Stimulated activated CD4-positive, alpha-beta T cell treated with anti-CD3 and anti-CD28 coated beads, Interleukin-12 subunit alpha, Interleukin-12 subunit beta, amount 100 ng/mL, for 4 hours (primary cell): ENCODE data around the gene UST.
"Not testable (repeated sequence)": the region's sequence is repeated elsewhere in the genome, so short reads cannot be mapped to it uniquely, and the experiment has no call there.

Experiments used
- DNase-seq: peaks from one replicate; pipeline ENCODE4 v3.0.0-alpha.2; 2020

The UST gene

GRCh38 chr6:148912252-148912651 is 165.4 kb downstream of the UST start:
- DNase-seq: no peak

GRCh38 chr6:148915810-148916209 is 169.0 kb downstream of the UST start:
- no peak for DNase-seq

- not testable (repeated sequence) for DNase-seq
These were observed 169.7 kb downstream of the UST start for GRCh38 chr6:148916485-148916884.

DNA sequence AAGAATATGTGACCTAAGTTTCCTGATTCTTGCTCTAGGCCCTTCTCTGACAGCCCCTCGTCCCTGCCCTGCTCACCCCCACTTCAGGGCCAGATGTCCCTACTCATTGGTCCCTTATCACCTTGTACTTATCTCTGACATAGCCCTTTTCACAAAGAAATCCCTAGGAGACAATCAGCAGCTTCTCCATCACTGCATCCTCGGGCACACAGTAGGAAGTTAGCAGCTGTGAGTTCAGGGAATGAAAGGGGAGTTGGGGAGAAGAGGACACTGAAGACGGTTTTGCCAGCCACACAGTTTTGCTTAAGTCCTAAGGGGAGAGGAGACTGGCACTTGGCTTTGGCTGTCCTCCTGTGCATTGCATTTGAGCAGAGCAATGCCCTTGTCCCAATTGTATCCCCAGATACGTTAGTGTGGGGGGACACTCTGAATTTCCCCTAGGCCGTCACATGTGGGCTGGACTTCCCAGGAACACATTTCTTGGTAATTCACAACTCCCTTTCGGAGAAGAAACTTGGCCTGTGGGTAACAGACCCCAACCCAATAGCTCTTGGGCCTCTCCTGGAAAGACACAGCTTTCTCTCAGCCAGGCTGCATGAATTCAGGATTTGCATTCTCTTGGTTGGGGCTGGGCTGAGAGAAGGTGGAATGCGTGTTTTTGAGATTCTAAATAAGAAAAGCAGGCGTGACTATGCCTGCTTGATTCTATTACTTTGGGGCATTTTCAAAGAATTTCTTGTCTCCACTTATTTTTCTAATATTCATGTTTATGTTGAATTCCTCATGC is 177.6 kb downstream of the UST start:
- DNase-seq: no peak

DNA sequence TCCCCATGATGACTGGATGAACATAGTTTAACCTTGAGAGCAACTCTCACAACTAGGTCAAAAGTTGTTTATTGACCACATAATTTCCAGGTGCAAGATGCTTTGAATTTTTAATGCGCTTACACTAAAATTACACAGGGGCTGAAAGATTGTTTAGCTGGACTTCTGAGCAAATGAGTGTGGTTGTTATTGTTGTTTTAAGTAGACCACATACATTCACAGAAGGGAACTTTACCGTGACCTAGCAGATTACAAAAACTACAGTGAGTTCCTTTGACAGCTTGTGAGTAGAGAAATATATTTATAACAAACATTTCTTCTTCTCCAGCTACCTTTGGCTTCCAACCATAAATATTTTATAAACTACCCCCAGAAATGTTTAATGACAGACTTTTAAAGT is 178.9 kb downstream of the UST start:
- no peak for DNase-seq

DNA sequence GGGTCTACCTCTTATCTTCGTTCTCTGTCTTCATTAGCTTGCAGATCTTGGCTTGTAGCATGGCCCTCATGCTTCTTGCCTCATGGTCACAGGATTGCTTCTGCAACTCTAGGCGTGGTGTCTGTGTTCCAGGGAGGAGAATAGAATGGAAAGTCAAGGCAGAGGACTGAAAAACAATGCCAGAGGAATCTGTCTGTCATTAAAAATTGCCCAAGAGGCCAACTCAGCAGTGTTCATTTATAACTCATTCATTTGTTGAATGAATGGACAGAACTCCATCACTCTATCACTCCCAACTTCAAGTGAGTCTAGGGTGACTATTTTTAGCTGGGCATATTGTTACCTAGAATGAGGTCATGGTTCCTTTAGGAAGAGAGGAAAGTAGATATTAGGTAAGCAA is 179.6 kb downstream of the UST start:
- no peak for DNase-seq

- DNase-seq: no peak
These were observed 180.8 kb downstream of the UST start for GRCh38 chr6:148927586-148927985.

DNA sequence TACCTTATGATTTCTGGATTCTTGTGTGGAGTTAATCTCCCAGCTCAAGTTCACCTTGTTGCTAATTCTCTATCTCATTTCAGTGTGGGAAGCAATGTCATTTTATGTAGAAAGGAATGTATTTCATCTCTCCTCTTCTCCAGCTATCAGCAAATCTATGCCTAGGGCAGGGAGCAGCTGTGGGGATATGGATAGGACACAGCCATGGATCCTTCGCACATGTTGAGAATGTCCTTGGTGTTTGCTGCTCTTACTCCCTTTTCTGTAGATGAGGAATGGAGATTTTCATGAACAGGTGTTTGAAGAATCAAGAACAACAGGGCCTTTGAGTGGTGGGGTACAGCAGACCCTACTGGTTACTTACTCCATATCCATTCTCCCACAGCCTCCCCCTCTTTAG is 182.0 kb downstream of the UST start:
- no peak for DNase-seq

GRCh38 chr6:148932208-148932607 is 185.4 kb downstream of the UST start:
- no peak for DNase-seq

- no peak for DNase-seq
These were observed 185.9 kb downstream of the UST start for GRCh38 chr6:148932731-148933130.

DNA sequence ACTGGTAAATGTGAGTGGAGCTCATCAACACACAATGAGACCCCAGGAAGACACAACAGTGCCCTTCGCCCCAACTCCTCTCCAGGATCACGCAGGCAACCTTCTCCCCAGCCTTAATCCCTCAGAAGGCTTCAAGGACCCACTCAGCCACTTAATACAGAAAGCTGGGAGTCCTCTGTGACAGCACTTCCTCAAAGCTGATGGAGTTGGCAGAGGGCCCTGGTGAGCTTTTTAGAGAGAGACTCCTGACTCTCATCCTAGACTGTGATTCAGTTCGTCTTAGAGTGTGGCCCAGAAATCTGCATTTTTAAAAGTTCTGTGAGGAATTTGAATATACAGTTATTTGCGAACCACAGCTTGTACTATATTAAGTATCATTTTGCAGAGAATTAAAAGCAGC is 187.7 kb downstream of the UST start:
- no peak for DNase-seq

- DNase-seq: no peak
These were observed 188.1 kb downstream of the UST start for GRCh38 chr6:148934961-148935360.

GRCh38 chr6:148935705-148936435 is 189.0 kb downstream of the UST start:
- no peak for DNase-seq

GRCh38 chr6:148943451-148943850 is 196.6 kb downstream of the UST start:
- no peak for DNase-seq

DNA sequence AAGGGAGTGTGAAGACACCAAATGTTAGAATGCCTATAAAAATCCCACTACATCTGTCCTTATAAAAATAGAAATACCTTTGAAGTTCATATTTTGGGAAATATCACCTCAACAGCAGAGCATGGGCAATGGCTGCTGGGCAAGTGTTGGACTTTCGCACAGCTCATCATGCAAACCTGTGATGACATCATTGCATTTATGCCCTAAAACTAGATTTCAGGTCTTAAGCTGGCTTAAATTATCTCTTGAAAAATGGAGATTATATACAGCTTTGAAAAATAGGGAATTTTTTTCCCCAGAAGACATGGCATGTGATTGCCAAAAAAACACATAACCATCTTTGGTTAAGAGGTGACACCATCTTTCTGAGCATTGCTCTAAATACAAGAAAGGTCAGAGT is 197.8 kb downstream of the UST start:
- DNase-seq: no peak

DNA sequence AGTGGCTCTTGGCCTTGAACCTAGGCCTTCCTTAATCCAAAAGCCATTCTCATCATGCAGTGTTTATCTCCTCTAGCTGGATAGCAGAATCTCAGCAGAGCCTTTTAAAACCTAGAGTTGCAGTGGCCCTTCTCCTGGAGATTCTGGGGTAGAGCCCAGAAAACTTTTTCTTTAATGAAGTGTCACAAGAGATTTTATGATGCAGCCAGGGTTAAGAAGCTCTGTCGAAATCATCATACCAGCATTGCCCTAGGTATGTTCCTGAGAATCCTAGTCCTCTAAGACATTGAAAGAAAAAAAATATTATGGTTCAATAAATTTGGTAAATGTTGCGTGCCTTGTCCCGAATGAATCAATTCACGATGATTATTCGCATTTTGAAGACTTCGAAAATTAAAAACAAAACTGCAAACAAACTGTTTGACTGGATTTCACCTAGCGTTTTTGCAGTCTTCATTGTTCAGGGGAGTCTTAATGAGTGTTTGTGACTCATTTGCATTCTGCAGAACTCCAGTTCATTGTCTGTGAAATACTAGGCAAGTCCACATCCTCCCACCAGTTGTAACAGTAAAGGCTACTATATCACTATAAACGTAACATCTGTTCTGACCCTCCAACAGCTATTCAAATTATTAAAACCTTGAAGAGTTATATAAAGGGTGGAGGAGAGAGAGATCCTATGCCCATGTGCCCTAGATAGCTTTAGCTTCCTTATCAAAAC is 198.6 kb downstream of the UST start:
- no peak for DNase-seq

GRCh38 chr6:148947621-148948444 is 201.0 kb downstream of the UST start:
- peak; percentile 77 for DNase-seq

DNA sequence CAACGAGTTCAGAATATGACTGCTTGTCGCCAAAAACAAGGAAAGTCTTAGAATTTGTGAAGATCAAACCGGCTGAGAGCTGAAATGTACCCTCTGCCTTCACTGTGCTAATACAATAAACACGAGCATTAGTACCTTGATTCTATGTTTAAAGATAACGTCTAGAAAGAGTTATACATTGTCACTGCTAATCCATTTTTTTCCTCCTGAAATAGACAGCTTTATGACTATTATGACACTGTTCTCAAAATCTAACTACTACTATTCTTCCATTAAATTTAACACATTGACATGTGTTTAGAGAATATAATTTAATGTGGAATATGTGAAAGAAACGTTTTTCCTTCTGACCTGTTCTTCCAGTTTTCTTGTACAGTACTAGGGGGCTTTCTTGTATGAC is 204.8 kb downstream of the UST start:
- DNase-seq: no peak

- no peak for DNase-seq
These were observed 205.6 kb downstream of the UST start for GRCh38 chr6:148952147-148953035.

DNA sequence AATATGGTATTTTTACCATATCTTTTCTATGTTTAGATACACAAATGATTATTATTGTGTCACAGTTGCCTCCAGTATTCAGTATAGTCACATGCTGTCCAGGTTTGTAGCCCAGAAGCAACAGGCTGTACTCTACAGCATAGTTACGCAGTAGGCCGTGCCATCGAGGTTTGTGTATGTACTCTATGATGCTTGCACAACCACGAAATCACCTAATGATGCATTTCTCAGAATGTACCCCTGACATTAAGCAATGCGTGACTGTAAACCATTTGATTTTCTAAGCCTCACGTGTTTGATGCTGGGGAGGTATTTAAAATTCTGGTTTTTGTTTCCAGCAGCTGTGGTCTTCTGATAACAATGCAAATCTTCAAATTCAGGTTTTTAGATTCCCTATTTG is 207.6 kb downstream of the UST start:
- DNase-seq: no peak

DNA sequence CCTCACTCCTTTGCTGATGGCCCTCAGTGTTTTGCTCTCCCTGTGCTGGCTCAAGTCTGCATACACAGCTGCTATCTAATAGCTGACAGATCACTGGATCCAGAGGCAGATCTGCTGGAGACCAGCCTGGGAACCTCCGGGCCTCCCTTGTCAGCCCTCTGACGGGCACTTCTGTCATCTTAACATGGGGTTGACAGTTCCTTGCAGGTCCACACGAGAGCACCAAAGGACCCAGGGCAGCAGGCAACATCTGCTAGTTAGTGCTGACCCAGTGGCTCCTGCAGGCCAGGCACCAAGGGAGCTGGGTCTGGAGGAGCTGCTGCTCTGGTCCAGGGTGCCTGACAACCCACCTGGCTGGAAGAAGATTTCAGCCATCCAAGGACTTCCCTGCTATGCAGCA is 208.1 kb downstream of the UST start:
- no peak for DNase-seq

DNA sequence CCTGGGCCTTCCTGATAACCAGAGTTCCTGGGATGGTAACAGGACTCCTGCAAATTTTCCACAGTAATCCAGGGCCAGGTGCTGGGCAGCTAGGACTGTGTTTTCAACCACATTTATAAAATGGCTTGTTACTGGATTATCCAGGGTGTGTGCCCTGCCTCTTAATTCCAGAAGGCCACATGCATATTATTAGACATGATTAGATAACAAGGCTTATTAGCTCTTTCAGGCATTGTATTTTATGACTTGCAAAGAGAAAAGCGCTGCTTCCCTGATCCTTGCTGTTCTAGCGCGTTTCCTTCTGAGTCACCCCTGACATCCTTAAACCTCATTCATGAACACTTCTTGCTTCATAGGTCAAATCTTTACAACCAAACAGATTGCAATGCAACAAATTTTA is 208.6 kb downstream of the UST start:
- no peak for DNase-seq
